AG04450 (cell line): ENCODE data around the gene NCAN. TPM values are rescaled to one million over a fixed set of nuclear protein-coding genes. Genes with fewer than 3 reads are reported as not detected.

Experiments
- CTCF ChIA-PET: fragments of 300-600, 350-600 bp; formaldehyde crosslinking; extraction: SDS; loops from one replicate; lab custom pipeline; 2022; ENCODE audit warnings: antibody characterized with exemption, inconsistent platforms; lab: Charles Lee
- POLR2A ChIA-PET: fragments of 350-600 bp; formaldehyde crosslinking; extraction: SDS; loops from one replicate; lab custom pipeline; 2021; ENCODE audit warnings: antibody characterized with exemption, inconsistent platforms; lab: Yijun Ruan, JAX
- DNase-seq: peaks from one replicate; pipeline ENCODE4 v3.0.0-alpha.2; 2011; ENCODE audit warnings: low read depth, low spot score
- H3K27ac ChIP-seq: one replicate; pipeline ENCODE4 v1.5.1; 2012; ENCODE audit warnings: low read depth, low read length, control low read depth
- H3K27me3 ChIP-seq: one replicate; pipeline ENCODE4 v1.6.0; 2012; ENCODE audit warnings: low read length; ENCODE audit not compliant: control insufficient read depth, insufficient read depth
- H3K4me3 ChIP-seq: 2 replicates; pipeline ENCODE4 v1.5.1; 2011; ENCODE audit warnings: mild to moderate bottlenecking, low read depth, low read length, control low read depth
- H3K9me3 ChIP-seq: 2 replicates; pipeline ENCODE4 v1.5.1; 2012; ENCODE audit warnings: low read length; ENCODE audit not compliant: control insufficient read depth, insufficient read depth
- CTCF ChIP-seq: IDR thresholded peaks from 2 replicates; pipeline ENCODE4 v1.5.1; 2011; ENCODE audit warnings: low read depth, low read length, control low read depth, inconsistent platforms
- polyA plus RNA-seq: library from polyadenylated mRNA; depleted of rRNA; stranded (reverse); fragments of >200 nt; gene quantifications from 2 replicates; pipeline ENCODE4 v1.2.3, GENCODE V29; 2011

The NCAN gene
- polyA plus RNA-seq, 1 experiment = not detected

GRCh38 chr19:19224150-19224851 is 12.5 kb downstream of the NCAN start:
- Histone ChIP-seq H3K27me3 (peaks cover 9% of the 10 kb centered on the region), H3K4me3 (no peak overlapping the region)
- CTCF ChIA-PET = no interaction called here

DNA sequence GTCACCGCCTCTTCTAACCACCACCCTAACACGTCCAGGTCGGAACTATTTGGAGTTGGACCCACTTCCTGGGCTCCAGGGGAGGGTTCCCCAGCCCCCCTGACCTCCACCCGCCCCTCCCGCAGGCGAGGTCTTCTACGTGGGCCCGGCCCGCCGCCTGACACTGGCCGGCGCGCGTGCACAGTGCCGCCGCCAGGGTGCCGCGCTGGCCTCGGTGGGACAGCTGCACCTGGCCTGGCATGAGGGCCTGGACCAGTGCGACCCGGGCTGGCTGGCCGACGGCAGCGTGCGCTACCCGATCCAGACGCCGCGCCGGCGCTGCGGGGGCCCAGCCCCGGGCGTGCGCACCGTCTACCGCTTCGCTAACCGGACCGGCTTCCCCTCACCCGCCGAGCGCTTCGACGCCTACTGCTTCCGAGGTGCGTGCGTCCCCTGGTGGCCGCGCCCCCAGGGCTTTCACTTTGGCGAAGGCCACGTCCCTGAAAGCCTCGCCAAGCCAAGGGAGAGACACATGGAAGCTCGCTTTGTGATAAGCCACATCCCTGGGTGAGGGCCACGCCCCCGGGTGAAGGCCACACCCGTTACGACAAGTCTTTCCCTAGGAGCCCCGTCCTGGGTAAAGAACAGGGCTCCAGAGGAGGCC is 13.2 kb downstream of the NCAN start:
- ChIA-PET POLR2A (no interaction called here), CTCF (interaction anchor here (1.0 kb wide), 2 partner anchors 9 to 10 kb away, joined by 3 read pairs; no protein-coding TSS in a partner anchor)
- peak; percentile 4 for DNase-seq
- H3K9me3 ChIP-seq = no peaks in the 10 kb centered on the region
- H3K27ac ChIP-seq = no peak overlapping the region
- peak overlapping the region; percentile 25 for H3K4me3 ChIP-seq
- peaks cover 9% of the 10 kb centered on the region for H3K27me3 ChIP-seq
- TF ChIP-seq CTCF = peak; percentile 70

More at GRCh38 chr19:19224150-19224851, 12.5 kb downstream of the NCAN start:
- no peak for DNase-seq
- POLR2A ChIA-PET = no interaction called here
- no peak for TF ChIP-seq CTCF
- Histone ChIP-seq H3K9me3 (no peaks in the 10 kb centered on the region), H3K27ac (no peak overlapping the region)

DNA sequence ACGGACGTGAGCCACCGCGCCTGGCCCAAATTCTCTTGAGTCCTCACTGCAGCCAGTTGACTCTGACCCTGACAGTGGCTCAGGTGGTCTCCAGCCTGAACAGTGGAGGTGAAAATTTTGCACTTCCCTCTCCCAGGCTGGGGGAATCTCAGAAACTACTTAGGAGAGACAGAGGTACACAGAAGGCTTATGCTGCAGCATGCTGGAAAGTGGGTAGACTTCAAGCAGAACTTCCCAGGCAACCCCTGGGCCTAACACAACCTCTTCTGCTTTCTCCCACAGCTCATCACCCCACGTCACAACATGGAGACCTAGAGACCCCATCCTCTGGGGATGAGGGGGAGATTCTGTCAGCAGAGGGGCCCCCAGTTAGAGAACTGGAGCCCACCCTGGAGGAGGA is 14.4 kb downstream of the NCAN start:
- Histone ChIP-seq H3K9me3 (no peaks in the 10 kb centered on the region), H3K4me3 (no peak overlapping the region), H3K27me3 (peaks cover 12% of the 10 kb centered on the region), H3K27ac (no peak overlapping the region)
- no peak for DNase-seq
- ChIA-PET POLR2A (no interaction called here), CTCF (interaction anchor here (1.0 kb wide), 1 partner anchor 8 kb away, joined by 3 read pairs; no protein-coding TSS in a partner anchor)
- no peak for TF ChIP-seq CTCF

- Histone ChIP-seq H3K27me3 (peaks cover 13% of the 10 kb centered on the region), H3K27ac (no peak overlapping the region), H3K4me3 (no peak overlapping the region), H3K9me3 (no peaks in the 10 kb centered on the region)
- ChIA-PET CTCF (no interaction called here), POLR2A (no interaction called here)
- no peak for TF ChIP-seq CTCF
- DNase-seq = no peak
These were observed 14.9 kb downstream of the NCAN start for GRCh38 chr19:19226663-19227062.

- POLR2A ChIA-PET = interaction anchor here (0.5 kb wide), 1 partner anchor 65 kb away, joined by 3 read pairs; no protein-coding TSS in a partner anchor
- TF ChIP-seq CTCF = no peak
- no peaks in the 10 kb centered on the region for H3K9me3 ChIP-seq
- DNase-seq = no peak
- no peak overlapping the region for H3K4me3 ChIP-seq
- no peak overlapping the region for H3K27ac ChIP-seq
- peaks cover 13% of the 10 kb centered on the region for H3K27me3 ChIP-seq
- CTCF ChIA-PET = interaction anchor here (0.5 kb wide), 1 partner anchor 413 kb away, joined by 3 read pairs; no protein-coding TSS in a partner anchor
These were observed 15.5 kb downstream of the NCAN start for GRCh38 chr19:19227217-19227616.
